HG03354 (cell line): ENCODE data around the gene BCAR3.
"Not testable (repeated sequence)": the region's sequence is repeated elsewhere in the genome, so short reads cannot be mapped to it uniquely, and the experiment has no call there.

Experiments used
- ATAC-seq: cut with Tn5 transposase; IDR thresholded peaks from one replicate; pipeline ENCODE4 v1.9.1; 2021; ENCODE audit warnings: mild to moderate bottlenecking; ENCODE audit not compliant: unreplicated experiment, poor library complexity, severe bottlenecking

The BCAR3 gene

DNA sequence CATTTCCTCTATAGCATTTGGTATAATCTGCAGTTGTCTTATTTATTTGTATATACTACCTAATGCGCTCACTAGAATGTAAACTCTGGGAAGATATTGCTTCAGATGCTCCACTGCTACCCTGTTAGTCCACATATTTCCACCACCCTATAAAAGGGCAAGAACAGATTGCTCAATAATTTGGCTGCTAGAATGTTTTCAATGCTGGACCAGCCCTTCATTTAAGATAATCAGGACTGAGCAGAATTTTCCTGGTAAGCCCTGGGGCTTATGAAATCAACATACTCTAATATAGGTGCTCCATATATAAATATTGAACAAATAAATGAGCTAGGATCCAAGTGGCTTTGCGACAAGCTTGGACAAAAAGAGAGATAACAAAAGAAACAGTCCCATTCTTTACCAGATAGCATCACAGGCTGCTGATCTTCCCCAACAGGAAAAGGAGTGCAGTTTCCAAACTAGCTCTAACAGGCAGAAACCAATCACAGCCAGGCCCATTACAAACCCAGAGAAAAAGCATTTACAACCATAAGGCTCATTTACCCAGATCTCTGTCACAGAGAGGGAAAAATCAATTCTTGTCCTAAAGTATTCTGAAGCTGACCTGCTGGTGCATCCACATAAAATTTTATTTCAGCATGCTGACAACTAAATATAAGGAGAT lies 8.3 kb downstream of the BCAR3 start:
- no peak for ATAC-seq

DNA sequence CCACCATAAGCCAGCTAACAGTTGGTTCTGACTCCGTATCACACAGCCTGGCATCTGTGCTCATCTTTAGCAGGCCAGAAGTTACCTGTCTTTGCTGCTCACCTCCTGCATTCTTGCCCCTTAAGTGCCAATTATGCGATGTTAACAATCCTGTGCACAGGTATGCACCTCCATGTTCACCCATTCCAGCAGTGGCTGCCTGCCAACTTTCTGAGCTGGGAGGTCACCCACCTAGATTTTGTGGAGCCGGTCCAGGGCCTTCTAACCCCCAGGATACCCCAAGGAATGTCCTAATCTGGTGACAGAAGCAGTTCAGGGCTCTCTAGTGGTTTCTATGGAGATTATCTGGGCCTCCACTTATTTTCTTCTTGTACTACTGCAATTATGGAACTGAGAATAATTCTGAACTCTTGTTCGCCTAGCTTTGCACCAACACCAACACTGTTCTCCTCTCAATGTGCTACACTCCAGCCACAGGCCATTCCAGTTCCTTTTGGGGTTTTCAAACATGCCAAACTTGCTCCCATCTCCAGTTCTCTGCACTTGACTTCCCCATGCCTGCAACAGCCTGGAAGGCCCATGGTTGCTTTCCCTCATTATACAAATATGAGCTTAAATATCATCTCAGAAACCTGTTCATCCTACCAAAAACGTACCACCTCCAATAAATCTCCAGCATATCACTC lies 9.0 kb downstream of the BCAR3 start:
- ATAC-seq: no peak

DNA sequence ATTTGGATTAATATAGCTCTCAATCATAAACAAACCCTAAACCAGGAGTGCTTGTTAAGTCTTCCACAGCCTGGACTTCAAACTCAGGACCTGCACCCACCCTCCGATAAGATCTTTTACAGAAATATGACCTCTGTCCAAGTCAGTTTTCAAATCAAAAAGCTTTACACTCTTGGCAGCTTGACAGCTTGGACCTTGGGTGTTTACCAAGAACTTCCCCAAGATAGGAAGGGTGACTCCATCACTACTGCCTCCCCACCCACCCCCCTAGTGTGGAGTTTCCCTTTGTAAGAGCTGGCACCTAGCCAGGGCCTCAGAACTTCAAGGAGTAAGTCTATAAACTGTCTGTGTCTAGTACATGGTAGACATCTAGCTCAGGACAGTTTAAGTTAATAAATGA lies 9.6 kb downstream of the BCAR3 start:
- ATAC-seq: no peak

DNA sequence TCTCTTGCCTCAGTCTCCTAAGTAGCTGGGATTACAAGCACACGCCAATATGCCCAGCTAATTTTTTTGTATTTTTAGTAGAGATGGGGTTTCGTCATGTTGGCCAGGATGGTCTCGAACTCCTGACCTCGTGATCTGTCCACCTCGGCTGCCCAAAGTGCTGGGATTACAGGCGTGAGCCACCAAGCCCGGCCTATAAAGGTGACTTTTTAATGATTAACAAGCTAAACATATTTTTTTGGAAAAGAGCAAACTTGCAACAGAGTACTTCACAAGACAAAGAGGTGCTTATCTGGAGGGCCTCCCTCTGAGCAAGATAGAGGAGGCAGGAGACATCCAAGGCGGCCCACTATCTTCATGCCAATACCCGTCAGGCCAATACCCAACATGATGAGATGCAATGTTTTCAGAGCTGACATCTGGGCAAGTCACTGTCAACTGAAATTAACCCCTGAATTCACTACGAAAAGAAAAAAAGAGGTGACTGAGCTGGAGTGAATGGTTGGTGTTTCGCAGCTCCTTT lies 10.5 kb downstream of the BCAR3 start:
- ATAC-seq: no peak

DNA sequence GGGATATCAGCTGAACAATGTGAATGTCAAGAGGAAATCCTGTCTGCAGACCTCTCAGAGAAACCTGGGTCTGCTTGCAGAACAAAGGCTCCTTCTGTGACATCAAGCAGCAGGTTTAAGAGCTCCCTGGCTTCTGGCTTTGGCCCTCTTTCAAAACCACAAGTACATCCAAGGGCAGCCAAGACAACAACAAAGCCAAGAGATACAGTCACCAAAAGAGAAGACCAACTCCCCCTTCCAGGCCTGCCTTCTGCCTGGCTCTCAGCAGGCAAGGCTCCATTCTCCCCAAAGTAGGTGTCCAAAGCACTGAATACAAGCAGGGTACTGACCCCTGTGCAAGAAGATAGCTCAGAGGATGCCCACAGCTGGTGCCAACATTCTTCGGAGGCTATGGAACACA lies 11.5 kb downstream of the BCAR3 start:
- no peak for ATAC-seq

DNA sequence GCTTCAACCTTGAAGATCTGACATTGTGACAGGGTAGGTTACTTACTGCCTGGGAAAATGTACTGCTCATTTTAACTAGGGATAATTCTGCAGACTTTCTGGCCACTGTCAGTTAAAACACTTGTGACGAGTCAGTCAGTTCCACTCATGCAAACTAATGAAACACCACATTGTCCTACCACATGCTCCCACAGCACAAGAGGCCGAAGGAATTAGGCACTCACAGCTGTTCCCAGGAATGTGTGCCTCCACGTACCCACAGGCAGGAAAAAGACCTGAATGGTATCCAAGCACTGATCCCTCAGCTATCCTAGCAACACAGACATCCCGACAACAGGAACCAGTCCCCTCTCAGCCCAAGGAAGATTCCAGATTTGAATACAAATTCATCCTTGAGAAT lies 12.3 kb downstream of the BCAR3 start:
- no peak for ATAC-seq

DNA sequence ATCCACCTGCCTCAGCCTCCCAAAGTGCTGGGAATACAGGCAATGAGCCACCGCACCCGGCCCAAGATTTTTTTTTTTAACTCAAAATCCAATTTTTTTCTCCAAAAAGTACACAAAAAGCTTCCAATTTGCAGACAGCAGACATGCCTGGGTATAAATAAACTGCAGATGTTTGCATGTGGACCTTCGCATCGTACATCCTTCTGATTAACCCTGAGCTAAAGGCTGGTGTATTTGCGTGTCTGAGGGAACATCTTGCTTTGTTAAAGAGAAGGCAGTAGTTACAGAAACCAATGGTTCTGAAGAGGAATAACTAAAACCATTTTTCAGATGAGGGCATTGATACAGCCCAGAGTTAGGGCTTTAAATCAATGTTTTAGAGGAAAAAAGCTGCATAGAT lies 12.7 kb downstream of the BCAR3 start:
- no peak for ATAC-seq

DNA sequence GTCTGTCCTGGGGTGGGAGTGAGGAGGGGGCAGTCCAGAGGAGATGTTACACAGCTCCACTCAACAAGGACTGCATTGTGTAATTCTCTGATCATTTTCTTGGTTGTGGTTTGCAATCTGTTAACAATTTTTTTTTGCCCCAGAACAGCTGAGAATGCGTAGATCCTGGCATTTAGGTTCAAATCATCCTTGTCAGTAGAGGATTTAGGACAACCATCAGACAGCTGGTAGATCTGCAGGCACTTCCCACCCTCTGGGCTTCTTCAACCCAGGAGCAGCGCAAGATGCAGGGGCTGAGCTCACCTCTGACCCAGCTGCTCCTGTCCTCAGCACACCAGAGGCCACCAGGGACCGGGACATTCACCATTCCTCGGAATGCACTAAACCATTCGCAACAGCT lies 13.5 kb downstream of the BCAR3 start:
- ATAC-seq: no peak

DNA sequence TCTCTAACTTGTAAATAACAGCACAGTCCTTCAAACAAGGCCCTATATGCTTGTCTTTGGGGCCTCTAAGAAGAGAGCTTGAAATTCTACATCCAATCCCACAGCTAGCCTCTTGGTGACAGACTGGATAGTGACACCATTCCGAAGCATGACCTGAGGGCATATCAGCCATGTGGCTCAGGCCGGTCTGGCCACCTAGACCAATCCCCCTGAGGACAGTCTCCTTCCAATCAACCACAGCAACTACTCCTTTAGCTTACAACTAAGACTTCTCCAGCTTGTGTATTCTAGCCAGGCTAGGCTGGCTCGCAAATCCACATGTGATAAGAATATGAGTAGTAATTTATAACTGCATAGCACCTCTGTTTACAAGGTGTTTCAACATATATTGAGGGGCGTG lies 14.0 kb downstream of the BCAR3 start:
- no peak for ATAC-seq

DNA sequence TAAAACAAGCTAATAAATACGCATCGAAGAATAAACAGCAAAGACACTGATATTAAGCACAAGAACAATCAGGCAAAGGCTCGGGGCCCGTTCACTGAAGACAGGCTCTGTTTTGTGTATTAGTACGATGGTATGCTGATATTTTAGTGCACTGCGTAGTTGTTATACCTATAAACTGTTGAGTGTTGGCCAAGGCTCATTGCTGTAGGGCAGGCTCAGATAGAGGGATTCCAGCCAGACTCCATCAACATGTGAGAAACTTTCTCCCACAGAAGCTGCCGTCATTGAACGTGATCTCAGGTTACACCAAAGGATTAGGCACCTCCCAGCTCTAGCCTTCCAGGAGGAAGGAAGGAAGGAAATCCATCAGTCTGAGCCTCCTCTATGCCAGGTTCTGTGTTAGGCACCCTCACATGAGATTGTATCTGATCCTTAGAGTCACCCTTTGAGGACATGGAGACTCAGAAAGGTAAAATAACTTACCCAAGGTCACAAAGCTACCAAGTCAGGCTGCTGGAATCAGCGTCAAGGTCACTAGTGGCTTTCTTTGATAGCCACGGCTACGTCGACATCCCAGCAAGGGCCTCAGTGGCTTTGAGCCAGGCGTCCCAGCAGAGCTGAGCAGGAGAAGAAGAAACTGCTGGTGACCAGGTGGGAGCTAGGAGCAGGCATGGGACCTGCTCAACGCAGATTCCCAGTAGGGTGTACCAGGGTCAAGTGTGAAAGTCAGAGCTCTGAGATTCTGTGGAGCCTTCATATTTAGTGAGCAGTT lies 14.8 kb downstream of the BCAR3 start:
- no peak for ATAC-seq

DNA sequence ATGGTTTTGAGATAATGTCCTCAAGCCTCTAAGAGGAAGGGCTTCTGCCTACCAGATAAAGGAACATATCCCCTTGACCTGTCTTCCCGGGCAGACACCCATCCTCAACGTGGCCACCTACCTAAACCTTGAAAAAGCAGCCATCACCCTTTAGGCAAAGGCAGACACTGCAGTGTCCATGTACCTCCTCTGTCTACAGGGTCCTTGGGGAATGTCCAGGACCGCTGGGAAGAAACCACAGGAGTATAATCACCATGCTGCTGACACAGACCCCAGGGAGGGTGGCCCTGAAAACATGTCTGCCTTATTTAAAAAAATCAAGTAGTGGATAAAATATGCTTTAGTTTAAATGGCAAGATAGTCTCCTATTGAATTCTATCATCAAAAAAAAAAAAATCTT lies 16.6 kb downstream of the BCAR3 start:
- no peak for ATAC-seq

DNA sequence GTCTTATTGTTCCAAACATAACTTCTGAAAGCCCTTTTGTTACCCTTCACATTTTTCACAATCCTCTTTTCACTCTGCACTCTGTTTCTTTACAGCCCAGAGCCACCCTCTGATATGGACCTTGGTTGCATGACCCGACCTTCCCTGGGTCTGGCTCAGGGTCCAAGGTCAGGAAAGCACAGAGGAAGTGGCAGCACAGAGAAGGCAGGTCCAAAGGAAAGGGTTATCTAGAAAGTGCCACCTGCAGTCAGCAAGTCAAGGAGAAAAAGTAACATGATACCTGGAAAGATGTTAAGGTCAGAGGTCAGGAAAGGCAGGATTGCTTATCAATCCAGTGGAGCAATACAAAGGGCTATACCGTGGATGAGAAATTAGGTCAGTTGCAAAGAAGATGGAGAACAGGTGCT lies 18.4 kb downstream of the BCAR3 start:
- no peak for ATAC-seq

DNA sequence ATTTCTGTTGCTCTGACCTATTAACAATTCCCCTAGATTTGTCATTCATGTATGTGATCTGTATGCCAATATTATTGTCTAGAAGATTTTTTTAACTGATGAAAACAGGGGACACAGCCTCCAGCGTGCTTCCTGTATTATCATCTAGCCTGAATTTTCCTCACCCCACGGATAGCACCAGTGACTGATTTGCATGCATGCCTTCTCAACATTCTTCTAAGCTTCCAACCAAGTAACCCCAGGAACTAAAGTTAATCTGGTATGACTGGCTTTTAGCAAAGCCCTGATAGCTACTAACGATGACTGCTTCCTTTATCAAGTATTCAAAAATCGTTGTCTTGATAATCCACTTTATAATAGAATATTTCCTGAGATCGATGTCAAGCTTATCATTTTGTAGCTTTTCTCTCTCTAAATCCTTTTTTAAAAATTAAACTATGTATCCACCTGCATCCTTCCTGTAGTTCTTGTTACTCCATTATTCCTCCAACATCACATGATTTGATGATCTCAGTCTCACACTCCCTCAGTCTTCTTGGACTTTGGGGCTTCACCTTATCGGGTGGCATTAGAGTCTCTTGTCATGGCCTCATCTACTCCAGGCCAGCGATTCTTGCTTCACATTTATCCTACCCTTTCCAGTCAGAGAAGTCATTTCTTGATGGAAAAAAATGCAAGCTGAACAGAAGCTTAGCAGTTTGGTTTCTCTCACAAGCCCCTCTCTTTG lies 19.0 kb downstream of the BCAR3 start:
- ATAC-seq: no peak

DNA sequence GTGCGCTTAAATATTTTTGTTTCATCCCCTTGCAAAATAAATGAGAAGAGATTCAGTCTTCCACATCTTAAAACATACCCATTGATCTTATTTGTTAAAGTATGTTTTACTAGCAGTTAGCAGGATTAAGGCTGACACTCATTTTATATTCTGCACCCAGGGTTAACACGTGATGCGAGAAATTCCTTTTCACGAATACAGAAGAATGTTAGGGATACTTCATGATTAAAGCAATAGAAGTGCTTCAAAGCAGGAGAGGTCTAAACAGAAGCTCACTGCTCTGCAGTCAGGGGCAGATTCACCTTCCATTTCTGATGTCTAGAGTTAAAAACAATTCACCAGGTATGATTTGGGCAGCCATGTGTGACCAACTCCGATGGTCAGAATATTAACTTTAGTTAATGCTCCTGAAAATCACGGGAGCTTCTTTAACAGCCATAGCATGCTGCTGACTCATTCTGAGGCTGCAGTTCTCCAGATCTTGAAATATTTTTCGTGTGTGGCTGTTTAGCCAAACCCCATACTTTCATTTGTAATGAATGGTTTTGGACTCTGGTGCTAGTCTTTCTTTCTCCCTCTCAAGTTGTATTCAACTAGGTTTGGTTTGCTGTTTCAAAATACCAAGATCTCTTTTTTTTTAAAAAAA lies 19.7 kb downstream of the BCAR3 start:
- ATAC-seq: no peak

DNA sequence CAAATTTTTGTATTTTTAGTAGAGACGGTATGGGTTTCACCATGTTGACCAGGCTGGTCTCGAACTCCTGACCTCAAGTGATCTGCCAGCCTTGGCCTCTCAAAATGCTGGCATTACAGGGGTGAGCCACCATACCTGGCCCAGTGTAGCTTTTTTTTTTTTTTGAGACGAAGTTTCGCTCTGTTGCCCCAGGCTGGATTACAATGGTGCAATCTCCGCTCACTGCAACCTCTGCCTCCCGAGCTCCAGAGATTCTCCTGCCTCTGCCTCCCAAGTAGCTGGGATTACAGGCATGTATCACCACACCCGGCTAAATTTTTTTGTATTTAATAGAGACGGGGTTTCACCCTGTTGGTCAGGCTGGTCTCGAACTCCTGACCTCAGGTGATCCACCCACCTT lies 20.3 kb downstream of the BCAR3 start:
- ATAC-seq: not testable (repeated sequence)

DNA sequence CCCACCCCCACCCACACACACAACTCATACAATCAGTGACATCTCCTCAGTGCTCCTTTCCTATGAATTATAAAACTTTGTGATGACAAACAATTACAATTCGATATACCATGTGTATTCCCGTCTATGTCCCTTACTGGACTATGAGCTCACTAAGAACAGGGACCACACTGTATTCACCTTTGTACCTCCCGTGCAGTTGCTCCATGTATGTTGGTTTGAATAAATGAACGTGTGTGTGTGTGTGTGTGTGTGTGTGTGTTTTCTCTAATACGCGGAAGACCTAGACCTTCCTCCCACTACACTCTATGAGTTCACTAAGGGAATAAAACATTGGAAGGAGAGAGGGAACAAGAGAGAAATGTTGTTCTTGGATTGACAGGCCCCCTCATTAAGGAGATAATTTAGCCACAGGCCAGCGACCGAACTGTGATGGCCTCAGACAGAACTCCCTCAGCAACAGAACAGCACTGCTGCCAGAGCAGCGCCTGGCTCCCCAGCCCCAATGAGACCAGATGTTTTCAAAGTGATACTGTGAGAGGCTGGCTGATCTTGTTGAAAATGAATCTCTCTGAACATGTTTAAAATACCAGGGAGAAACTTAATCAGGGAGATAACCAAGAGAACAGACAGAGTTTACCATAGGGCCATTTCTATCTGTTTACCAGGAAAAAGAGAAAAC lies 21.7 kb downstream of the BCAR3 start:
- no peak for ATAC-seq

DNA sequence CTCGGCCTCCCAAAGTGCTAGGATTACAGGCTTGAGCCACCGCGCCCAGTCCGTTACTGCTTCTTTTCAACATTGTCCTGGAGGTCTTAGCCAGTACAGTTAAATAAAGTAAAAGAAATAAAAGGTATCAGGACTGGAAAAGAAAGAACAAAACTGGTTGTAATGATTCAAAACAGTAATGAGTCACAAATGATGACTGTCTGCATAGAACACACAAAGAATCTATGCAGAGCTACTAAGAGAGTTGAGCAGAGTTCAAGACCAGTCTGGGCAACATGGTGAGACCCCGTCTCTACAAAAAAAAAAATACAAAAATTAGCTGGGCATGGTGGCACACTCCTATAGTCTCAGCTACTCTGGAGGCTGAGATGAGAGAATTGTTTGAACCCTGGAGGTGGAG lies 23.4 kb downstream of the BCAR3 start:
- ATAC-seq: no peak

DNA sequence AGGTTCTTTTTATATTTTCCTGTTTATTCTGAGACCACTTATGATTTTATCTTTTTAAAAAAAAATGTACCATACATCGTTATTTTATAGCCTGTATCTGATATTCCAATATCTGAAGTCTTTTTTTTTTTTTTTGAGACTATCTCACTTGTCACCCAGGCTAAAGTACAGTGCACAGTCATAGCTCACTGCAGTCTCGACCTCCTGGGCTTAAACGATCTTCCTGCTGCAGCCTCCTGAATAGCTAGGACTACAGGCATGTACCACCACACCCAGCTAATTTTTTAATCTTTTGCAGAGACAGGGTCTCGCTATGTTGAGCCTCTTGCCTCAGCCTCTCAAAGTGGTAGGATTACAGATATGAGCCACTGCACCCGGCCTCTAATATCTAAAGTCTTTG lies 25.1 kb downstream of the BCAR3 start:
- no peak for ATAC-seq

DNA sequence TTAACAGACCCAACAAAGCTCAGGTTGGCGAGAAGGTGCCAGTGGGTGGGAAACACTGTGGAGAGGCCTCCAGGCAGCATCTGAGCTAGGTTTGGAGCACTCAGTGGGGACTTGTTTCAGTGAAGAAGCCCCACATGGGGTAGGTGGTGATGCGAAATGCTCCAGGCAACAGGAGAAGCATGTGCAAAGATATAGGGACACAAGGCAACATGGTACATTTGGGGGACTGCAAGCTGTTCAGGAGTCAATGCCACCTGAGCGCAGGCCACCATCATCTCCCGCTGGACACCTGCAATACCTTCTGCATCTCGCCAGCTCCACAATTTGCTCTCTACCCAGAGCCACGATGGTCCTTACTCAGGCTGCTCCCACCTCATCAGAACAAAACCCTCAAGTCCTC lies 28.0 kb downstream of the BCAR3 start:
- ATAC-seq: no peak
